Suprapubic skin (tissue), 3 donors: ENCODE data around the gene CREB3L1.

Source experiments
- POLR2A ChIP-seq, 2 donors: fragments of 450-650 bp; IDR thresholded peaks; one replicate each; pipeline ENCODE4 v1.6.1; 2017; ENCODE audit warnings: antibody characterized with exemption in 2 of 2, mild to moderate bottlenecking in 2 of 2, moderate library complexity in 2 of 2
- TF ChIP-seq, protein P1 (sequence below), 2 donors: fragments of 200-600 bp in 1 of 2; fragments of 450-650 bp in 1 of 2; sonication (generic) in 1 of 2; IDR thresholded peaks; one replicate each; pipeline ENCODE4 v1.5.1; 2016 to 2019; ENCODE audit warnings: antibody characterized with exemption in 2 of 2, mild to moderate bottlenecking in 1 of 2, moderate library complexity in 1 of 2

DNA sequence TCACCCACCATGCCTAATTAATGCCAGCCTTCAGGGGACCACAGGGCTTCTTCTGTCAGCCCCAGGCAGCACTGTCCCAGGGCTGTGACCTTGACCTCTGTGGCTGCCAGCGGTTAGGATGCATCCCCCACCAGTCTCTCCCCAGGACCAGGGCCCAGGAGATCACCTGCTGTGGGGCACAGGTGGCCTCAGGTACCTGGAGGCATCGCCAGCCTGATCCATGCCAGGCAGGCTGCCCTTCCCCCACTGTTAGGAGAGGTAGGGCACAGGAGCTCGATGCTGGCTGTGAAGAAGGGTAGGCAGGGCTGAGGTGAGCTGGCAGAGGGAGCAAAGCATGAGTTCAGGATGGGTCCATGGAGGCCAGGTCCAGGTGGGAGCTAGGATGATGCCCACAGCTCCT lies 87.3 kb downstream of the CREB3L1 start:
- TF ChIP-seq, protein P1, sequence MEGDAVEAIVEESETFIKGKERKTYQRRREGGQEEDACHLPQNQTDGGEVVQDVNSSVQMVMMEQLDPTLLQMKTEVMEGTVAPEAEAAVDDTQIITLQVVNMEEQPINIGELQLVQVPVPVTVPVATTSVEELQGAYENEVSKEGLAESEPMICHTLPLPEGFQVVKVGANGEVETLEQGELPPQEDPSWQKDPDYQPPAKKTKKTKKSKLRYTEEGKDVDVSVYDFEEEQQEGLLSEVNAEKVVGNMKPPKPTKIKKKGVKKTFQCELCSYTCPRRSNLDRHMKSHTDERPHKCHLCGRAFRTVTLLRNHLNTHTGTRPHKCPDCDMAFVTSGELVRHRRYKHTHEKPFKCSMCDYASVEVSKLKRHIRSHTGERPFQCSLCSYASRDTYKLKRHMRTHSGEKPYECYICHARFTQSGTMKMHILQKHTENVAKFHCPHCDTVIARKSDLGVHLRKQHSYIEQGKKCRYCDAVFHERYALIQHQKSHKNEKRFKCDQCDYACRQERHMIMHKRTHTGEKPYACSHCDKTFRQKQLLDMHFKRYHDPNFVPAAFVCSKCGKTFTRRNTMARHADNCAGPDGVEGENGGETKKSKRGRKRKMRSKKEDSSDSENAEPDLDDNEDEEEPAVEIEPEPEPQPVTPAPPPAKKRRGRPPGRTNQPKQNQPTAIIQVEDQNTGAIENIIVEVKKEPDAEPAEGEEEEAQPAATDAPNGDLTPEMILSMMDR (IDR thresholded peaks at IDR 0.05), result no peak
- TF ChIP-seq POLR2A (IDR thresholded peaks at IDR 0.05), result no peak
